GM19397 (cell line): ENCODE results near the gene STK17B.

ENCODE experiments used
- ATAC-seq: cut with Tn5 transposase; IDR thresholded peaks from one replicate; pipeline ENCODE4 v1.9.1; 2021; ENCODE audit warnings: mild to moderate bottlenecking, moderate library complexity; ENCODE audit not compliant: unreplicated experiment

The STK17B gene

DNA sequence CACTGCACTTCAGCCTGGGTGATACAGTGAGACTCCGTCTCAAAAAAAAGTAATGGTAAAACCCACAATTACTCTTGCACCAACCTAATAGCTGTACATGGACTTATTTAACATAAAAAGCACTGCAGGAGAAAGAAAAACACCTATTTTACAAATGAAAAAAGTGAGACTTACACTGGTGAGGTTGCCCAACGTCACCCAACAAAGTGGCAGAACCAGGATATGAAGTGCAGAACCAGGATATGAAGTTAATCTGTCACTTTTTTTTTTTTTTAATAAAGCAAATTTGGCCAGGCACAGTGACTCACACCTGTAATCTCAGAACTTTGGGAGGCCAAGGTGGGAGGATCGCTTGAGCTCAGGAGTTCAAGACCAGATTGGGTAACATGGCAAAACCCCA is 13.5 kb upstream of the STK17B start:
- no peak for ATAC-seq

DNA sequence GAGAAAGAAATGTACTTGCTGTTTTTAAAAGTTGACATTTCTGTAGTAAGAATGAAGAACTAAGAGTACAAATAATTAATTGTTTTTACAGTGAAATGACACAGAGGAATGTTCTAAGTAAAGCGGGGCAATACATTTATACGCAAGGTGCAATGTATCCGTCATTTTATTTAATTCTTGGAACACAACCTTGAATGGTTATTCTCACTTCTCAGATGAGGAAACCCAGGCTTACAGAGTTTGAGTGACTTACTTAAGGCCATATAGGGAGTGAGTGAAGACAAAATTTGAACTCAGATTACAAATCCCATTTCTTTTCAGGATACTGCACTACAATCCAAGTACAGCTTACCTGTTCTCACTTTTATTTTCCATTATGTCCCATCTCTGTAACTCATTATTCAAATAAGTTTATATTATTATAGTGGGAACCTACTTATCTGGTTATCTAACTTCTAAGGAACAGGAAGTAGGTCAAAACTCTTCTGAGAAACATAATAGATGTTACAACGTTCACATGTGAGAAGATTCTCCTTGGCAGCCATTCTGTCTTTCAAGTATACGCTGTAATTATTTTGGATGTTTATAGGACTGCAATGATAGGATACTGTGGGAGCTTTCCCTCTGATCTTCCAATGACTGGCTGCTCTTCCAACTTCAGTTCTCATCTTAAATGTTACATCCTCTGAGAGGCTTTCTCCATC is 12.3 kb upstream of the STK17B start:
- no peak for ATAC-seq

DNA sequence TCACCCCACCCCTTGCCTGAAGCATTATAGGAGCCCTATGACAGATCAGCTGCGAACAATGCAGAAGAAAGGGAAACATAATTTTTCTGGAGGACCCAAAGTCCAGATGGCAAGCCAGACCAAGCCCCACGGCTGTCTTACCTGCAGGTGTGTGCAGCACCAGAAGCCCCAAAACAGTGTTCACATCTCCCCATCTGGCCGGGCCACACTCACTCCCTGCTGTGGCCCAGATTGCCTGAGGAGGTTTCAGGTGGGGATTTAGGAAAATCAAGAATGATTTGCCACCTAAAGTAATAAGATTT is 11.7 kb upstream of the STK17B start:
- ATAC-seq, result peak; percentile 30

DNA sequence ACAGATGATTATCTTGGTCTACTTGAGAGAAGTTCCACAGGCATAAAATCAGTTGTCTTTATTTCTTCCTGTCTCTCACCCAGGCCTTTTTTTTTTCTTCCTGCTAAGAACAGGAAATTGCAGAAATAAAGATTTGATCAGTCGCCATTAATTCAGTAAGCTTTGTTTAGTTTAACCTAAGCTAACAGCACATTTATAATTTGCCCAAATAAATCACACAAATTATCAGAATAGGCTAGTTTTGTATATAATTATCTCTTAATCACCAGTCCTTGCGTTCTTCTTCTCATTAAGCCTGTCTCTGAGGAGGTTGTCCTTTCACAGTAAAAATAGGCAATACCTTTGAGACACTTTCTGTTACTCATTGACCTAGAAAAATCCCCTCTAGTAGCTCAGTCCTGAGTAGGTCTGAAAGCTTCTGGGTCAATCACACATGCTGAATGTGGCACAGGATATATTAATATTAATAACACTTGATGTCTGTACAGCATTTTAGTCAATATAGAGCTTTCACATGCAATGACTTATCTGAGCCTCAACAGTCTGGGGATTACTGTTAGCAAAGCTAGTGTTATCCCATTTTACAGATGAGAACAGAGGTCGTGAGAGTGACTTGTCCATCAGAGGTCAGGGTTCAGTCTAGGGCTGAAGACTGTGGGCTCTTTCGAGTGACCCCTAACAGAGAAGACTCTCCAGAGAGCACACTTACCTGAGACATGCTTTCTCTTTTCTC is 11.2 kb upstream of the STK17B start:
- ATAC-seq, result peak; percentile 82

DNA sequence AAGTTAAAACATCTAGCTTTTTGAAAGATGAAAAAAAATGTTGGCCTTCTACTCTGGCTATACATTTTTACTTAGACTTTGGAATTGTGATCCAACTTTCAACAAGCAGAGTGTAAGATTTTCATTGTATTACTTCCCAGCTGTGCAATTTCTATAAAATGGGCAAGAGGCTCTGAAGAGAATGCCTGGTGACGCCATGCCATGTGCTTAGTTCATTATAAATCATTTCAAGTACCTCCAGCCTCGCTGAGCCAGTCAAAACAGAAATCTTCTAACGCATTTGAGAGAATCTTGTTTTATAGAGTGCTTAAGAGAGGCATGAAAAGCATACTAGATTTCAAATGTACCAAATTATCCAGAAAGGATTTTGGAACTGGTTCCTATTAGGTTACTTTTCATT is 10.1 kb upstream of the STK17B start:
- no peak for ATAC-seq

DNA sequence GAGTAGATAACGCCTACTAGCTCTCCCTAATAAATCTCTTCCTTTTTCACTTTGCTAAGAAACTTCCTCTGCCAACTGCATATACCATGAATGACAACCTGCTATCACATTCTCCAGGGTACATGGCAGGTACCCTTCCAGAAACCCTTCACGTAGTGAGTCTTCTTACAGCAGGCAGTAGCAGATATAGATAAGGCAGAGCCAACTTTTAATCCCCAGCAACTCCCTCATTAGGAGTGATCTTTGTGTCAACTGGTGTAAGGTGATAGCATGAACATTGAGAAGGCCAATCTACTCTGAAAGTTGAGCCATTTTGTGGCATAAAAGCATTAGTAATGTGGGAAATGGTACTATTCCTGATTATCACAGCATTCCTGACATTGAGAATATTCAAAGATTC is 5.7 kb upstream of the STK17B start:
- no peak for ATAC-seq

DNA sequence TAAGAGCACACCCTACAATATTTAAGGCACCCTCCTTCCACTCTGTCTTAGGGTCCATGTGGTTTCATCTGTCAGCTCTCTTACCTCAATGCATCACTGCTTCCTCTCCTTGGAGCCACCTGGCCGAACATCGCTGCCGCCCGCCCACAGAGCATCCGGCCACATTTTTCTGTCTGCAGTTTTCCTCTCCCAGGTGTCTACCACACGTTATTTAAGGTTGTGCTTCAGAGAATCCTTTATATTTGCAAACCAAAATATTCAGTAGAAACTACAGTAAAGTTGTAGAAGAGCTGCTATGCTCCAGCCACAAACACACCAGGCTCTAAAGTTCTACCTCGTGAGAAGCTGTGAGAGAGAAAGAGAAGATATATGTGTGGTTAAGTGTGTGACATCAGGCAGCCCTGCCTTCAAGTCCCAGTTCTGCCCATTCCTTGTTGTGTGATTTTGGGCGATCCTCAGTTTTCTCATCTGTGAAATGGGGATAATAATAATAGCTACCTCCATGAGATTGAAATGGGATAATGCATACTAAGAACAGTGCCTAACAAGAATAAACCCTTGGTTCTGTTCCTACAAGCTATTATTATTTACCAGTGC is 4.9 kb upstream of the STK17B start:
- ATAC-seq, result peak; percentile 63

DNA sequence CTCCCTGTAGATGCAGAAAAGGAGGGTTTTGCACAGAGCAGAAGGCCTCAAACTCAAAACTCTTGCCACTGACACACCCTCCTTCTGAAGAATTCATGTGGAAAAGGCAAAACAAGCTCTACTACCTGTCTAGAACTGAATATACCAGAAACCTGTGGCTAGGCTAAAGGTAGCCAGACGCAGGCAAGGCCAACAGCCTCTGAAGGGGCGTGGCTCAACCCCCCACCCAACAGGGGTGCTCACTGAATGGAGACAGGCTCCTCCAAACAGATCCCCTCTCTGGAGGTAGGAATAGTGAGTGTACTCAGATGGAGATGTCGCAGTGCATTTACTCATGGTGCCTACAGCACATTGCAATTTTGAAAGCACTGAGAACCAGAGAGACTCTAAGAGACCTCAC is 3.0 kb upstream of the STK17B start:
- no peak for ATAC-seq

DNA sequence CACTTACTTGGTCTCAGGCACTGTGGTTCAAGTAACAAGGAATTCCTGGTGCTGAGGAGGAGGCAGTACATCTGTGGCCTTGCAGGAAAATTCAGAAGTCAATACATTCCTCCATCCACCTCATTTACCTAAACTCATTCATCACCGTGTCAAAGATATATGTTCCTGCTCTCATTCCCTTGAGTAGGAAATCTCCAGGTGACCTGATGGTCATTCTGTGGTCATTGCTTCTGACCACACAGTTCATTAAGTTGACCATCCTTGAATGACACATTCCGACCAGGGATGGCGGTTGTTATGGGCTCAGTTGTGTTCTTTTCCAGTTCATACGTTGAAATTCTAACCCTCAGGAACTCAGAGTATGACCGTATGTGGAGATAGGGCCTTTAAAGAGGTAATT is 2.1 kb upstream of the STK17B start:
- no peak for ATAC-seq

DNA sequence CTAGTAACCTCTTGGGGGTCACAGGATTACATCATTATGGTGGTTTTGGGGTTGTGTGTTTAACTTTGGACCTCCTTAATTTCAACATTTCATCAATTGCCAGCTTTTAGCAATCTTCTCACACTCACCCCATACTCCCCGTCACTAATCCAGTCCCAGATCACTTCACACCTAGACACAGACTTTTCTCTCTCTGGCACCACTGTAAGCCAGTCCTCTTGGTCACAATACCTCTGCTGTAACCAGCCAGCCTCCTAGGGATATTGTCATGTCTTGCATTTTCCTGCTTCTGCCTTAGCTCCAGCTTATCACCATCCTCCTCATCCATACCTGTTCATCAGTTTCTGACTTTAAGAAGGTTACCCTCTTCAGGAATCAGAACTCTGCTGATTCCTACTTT is 1.6 kb upstream of the STK17B start:
- no peak for ATAC-seq

DNA sequence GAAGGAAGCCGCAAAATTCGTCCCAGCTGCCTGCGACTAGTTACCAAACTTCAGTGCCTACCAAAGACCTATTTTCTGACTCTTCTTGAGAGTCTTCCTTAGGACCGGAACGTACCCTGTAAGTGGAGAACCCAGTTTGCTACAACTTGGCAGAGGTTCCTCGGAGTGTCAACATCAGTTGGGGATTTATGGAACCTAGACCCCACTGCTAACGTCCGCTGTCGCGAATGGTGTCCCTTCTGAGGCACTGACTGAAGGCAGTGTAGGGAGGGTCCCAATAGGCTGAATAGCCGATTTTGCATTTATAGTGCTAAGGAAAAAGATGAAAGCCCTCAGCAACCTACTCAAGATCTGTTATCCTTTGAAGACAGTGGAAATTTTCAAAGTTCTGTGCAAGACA is 568 bp upstream of the STK17B start:
- ATAC-seq, result no peak

DNA sequence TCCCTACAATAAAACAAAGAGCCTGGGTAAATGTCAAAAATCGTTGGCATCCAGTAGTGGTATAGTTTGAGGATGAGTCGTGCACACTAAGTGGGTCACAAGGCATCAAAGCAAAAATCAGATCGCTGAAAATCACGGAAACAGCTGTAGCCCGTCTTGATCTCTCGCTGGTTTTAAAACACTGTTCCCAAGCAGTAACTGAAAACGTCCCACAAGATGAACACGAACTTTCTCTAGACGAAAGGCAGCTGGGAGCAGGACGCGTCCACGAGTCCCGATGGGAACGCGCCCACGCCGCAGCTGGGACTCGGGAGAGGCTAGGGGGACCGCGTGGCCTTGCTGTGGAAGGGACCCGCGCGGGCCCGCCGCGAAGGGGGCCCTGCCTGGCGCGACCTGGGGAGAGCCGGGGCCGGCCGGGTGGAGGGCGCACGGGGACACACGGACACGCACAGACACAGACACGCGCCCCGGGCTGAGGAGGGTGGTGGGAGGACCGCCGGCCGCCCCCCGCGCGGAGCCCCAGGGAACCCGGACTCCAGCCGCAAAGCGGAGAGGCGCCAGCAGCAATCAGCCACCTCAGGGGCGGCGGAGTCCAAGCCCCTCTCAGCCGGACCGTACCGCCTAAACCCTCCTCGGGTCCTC is 651 bp downstream of the STK17B start:
- ATAC-seq, result peak; percentile 4

DNA sequence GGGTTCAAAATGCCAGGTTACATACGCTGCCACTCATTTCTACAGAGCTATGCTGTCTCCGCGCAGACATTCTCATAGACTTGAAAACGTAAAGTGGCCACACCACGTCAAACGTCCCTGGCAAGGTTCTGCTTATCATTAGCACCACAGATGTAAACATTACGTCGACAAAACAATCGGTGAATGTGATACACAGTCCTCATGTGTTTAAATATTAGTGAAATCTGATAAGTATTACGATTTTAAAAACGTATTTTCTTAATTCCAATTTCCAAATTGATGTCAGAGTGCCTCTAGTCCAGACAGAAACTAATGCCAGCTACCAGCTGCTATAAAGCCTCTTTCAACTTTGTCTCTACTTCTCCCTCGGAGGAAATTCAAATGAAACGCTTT is 1.2 kb downstream of the STK17B start:
- ATAC-seq, result no peak

DNA sequence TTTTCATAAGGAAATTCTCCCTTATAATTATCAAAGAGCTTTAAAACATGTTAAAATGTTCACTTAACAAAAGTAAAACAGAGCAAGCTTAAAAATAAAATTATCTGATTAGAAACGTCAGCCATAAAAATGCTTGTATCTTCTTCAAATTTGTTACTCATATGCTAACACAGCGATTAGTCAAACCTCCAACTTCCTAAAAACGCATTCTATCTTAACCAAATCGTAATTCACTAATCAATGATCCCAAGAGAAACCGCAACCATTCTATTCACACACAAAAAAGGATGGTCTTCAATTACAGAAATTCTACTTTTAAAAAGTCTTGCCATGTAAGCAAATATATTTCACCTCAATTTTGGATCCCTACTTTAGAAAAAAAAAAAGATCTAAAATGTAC is 1.9 kb downstream of the STK17B start:
- ATAC-seq, result no peak

DNA sequence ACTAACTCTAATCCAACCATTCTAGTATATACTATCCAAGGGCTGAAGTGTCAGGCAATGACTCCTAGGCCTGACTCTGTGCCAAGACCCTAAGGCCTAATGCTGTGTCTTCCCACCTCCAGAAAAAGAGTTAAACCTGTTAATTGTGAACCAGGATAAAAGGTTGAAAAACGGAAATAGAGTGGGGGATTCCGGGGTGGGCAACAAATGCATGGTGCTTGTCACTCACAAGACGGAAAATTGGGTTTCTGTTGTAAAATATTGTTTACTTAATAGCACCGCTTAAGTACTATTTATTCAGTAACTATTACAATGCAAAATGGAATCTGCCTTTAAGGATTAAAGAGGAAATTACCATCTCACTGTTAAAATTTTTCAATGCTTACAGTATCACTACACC is 3.2 kb downstream of the STK17B start:
- no peak for ATAC-seq

DNA sequence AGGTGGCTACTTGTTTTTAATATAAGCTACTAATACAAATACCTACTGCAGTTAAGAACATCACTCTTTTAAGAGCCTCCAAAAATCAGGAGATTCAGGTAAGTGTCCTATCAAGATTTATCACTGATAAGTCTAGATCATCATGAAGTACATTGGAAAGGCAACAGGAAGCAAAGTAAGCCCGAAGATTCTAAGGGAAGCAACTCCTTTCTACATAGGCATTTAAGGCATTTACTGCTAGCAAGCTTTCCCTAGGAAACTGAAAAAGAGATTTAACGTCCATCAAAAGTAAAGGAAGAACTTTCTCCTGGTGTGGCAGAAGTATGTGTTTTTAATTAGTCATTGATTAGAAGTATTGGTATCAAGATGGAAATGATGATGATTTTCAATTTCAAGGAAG is 3.7 kb downstream of the STK17B start:
- no peak for ATAC-seq

DNA sequence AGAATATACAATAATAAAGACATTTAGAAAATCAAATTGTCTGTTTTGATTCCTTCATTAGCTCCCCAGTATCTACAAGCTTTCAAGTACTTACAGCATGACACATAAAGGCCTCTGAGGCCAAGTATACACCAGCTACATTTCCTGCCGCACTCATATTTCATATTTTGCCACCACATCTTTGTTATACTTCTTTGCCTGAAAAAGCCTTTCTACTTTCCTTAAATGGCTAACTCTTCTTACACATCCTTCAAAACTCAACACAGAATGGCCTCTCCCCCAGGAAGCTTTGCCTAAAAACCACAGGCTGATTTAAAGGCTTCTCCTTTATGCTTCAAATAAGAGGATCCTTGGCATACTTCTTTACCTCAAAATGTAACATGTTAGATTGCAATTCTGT is 4.5 kb downstream of the STK17B start:
- no peak for ATAC-seq

DNA sequence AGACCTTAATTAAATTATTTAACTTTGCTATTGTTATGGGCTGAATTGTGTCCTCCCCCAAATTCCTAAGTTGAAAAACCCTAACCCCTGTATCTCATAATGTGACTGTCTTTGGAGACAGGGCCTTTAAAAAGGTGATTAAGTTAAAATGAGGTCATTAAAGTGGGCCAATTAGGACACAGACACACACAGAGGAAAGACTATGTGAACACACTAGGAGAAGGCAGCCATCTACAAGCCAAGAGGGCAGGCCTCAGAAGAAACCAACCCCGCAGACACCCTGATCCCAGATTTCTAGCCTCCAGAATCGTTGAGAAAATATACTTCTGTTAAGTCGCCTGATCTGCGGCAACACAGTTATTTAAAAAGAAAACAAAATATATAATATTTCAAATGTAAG is 6.4 kb downstream of the STK17B start:
- no peak for ATAC-seq

DNA sequence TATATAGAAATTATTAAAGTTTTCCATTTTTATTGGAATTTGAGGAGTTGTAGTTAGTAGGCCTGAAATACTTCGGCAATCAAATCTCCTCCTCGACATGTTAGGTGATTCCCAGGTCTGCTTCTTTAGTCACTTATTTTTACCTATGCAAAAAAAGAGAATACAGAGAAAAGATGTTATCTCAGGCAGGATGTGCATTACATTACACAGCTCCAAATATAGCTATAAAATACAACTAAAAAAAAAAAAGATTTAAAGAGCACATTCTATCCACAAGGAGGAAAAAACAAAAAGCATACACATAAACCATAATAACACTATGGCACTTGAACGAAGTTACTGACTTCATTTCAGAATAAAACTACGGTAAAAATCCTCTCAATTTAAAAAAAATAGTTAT is 8.1 kb downstream of the STK17B start:
- ATAC-seq, result no peak

DNA sequence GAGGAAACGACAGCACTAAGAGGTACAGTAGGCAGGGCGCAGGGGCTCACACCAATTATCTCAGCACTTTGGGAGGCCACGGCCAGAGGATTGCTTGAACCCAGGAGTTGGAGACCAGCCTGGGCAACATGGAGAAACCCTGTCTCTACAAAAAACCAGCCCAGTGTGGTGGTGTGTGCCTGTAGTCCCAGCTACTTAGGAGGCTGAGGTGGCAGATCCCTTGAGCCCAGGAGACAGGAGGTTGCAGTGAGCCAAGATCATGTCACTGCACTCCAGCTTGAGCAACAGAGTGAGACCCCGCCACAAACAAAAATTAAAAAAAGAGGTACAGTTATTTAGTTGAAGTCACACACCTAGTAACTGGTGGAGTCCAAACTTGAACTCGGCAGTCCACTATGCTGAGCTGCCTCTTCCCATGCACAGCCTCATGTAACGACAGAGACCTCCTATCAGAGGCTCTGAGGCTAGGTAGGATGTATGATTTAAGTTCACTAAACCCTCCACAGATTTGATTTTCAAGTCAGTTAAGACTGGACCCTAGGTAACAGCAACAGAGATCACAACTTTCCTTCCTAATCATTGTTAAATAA is 8.7 kb downstream of the STK17B start:
- no peak for ATAC-seq

DNA sequence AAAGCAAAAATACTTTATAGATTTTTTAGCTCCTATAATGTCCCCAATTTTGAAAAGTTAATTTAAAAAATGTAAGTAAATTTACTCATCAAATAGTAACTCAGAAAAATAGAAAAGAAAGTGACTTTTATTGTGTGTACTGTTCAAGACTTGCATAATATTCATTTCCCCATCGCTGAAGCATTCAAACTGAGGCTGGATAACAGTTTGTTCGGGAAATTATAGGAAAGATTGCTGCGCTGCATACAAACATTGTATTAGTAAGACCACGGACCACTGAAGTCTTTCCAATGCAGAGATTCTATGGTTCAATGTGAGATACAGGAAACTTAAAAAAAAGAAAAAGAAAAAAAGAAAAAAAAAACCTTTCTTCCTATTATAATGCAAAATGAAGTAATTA is 10.4 kb downstream of the STK17B start:
- no peak for ATAC-seq

DNA sequence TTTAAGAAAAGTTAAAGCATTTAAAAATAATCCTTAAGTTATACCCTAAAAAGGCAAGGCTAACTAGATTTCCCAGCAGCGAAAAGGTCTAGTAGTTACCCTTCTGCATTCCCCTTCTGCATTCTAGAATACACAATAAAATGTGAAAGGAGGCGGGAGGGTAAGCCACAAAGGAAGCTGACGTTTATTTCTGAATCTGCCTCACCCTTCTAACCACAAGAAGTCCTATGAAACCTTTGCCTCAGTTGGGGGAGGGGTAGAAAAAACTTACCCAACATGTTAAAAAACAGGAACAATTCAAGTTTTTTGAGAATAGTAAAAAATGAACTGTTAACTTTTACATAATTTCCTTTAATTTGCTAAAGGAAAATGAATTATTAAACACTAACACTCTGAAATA is 11.3 kb downstream of the STK17B start:
- peak; percentile 65 for ATAC-seq
